NCI-H1092 treated with DMSO at 0.1 percent for 48 hours (cell line): ENCODE results near the gene MORC1.
"Not testable (repeated sequence)": the region's sequence is repeated elsewhere in the genome, so short reads cannot be mapped to it uniquely, and the experiment has no call there.

Source experiments
- DNase-seq: peaks from one replicate; lab custom pipeline; 2025; lab: John Stamatoyannopoulos, UW

MORC1 gene

DNA sequence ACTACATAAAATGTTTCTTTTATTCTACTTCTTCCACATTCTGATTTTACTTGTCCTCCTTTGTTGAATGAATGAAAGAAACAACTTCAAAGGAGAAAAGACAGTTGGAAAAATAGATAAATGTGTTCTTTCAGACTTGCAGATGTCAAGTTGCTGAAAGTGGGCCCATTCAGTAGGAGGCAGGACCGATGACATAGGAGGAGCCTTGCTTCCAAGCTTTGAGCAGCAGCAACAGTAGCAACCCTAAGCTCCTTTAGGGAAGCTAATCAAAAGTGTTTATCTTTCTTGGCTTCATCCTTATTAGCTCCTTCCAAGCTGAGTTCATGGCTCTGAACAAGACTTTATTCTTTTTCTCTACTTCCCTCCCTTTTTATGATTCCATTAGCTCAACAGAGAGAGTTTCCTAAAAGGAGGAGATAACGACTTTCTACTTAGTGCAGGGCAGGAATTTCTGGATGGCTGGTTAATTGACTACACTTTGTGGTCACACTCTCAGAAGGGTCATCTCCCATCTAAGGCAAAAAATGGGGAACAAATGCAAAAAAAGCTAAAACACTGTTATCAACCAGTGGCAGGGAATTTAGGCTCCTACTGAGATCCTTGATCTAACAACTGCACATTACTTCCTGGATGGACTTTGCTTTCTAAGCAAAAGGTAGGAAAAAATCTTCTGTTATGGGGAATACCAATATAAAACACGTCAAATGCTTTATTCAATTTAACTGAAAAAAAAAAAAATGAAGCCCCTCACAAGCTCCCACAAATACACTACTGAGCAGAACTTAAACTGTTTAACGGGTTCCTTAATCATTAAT lies 4.8 kb downstream of the MORC1 start:
- no peak for DNase-seq

DNA sequence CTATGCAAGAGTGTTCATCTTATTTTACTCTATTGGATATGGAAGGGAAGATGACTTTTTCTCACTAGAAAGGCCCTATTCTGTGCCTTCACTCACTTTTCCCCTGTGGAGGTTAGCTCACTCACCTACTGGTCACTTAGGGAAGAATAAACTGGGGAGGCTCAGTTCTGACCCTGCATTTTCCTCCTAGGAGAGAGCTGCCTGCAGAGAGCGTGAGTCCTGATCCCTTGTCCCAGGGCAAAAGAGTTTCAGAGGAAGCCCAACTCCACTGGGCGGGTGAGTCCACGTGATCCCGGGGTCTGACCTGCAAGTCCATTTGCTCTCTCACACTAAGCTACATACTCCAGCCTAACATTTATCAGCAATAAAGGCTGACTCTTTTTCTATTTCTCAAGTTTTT lies 8.4 kb downstream of the MORC1 start:
- no peak for DNase-seq

DNA sequence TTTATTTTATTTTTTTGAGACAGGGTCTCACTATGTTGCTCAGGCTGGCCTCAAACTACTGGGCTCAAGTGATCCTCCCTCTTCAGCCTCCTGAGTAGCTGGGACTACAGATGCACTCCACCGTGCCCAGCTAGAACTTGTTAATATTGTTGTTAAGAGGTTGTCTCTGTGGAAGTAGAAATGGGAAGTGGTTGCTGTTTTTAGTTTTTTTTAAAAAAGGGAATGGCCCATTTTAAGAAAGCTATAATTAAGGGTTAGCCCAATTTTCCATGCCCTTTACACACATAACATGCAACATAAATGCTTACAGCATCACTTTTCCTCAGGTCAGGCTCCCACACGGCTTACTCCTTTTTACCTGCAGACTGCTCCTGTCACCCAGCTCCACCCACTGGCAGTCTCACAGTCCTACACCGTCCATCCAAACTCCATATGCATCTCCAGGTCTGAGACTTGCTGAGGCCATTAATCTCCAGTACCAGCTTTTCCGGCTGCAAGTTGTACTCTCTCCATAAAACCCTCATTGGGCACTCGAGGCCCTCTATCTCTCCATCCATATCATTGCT lies 19.8 kb downstream of the MORC1 start:
- no peak for DNase-seq

- DNase-seq = no peak
These were observed 22.8 kb downstream of the MORC1 start for GRCh38 chr3:109095166-109095565.

DNA sequence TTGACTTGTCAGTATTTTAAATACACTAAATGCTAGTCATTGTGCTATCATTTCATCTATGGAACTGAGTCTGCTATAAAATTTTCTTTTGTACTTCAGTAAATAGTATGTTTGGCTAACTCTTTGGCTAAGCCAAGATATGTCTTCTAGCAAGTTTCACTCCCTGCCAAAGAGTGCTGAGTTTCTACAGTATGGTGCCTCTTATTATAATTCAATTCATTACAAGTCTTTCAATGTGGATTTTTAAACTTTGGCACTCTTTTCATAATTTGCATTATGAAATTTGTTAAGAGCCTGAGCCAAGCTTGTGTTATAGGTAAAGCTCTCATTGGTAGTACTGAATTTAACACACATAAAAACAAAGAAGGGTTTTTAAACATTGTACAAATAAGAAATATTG lies 24.4 kb downstream of the MORC1 start:
- no peak for DNase-seq

GRCh38 chr3:109091846-109092245 lies 26.1 kb downstream of the MORC1 start:
- DNase-seq = no peak

- no peak for DNase-seq
These were observed 28.7 kb downstream of the MORC1 start for GRCh38 chr3:109089265-109089664.

DNA sequence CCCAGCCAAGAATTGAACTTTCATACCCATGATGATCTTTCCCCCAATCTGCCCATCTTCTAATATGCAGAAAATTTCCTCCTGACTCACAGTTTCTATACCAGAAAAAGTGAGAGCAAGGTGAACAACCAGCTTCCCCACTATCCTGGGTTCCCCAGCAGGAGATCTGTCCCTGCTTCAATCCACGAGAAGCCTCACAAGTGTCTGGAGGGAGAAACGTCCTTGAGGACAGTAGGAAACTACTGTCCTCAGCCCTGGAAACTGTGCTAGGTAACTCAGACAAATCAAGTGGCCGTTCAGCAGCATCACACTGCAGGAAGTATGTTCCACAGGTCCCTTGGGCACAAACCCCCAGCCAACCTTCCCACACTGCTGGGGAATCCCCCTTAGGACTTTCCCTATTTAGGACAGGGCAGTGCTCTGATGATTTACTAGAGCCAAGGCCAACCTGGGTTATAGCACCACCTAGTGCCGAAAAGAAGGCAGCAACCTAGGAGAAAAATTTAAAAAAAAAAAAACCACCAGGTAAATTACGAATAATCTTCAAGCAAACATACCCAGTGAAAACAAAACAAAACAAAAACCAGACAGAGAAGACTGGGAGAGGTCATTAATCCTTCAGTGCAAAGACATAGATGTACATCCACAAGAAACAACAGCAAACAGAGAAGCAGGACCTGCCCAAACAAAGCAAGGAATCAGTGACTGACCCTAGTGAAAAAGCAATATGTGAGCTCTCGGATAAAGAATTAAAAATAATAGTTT lies 36.0 kb downstream of the MORC1 start:
- DNase-seq = peak; percentile 9

DNA sequence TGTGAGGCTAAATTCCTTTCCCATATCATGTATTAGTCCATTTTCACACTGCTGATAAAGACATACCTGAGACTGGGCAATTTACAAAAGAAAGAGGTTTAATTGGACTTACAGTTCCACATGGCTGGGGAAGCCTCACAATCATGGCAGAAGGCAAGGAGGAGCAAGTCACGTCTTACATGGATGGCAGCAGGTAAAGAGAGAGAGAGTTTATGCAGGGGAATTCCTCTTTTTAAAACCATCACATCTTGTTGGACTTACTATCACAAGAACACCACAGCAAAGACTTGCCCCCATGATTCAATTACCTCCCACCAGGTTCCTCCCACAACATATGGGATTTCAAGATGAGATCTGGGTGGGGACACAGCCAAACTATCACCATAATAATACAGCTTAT lies 37.8 kb downstream of the MORC1 start:
- not testable (repeated sequence) for DNase-seq

DNA sequence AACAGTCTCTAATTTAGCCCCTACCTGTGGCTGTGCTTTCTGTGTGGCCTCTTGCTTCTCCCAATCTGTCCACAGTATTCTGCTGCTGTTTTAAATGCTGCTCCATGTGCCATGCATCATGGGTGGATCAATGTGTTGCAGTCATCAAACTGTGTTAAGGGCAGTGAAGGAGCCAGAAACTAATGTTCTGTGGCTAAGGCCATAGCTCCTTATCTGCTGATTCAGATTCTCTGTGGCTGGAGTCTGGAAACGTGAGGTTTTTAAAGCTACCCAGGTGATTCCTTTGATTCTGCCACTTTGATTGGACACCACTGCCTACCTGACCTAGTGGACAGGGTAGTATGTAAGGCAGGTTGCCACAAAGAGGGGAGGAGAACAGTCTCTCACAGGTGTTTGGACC lies 44.8 kb downstream of the MORC1 start:
- DNase-seq = no peak

DNA sequence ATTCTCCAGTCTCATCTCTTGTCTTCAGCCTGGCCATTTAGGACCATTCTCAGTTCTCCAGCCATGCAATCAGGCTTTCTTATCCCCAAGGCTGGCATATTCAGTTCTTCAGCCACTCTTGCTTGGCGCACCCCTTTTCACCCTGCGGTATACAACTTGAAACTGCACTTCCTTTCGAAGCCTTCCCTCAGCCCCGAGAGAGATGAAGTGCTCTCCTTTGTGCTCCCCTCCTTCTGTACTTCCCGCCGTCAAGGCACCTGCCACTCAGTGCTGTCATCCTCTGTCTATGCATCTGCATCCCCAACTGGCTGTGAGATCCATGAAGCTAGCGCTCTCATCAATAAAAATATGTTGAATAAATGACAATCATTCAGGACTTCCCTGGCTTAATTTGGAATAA lies 45.7 kb downstream of the MORC1 start:
- no peak for DNase-seq

DNA sequence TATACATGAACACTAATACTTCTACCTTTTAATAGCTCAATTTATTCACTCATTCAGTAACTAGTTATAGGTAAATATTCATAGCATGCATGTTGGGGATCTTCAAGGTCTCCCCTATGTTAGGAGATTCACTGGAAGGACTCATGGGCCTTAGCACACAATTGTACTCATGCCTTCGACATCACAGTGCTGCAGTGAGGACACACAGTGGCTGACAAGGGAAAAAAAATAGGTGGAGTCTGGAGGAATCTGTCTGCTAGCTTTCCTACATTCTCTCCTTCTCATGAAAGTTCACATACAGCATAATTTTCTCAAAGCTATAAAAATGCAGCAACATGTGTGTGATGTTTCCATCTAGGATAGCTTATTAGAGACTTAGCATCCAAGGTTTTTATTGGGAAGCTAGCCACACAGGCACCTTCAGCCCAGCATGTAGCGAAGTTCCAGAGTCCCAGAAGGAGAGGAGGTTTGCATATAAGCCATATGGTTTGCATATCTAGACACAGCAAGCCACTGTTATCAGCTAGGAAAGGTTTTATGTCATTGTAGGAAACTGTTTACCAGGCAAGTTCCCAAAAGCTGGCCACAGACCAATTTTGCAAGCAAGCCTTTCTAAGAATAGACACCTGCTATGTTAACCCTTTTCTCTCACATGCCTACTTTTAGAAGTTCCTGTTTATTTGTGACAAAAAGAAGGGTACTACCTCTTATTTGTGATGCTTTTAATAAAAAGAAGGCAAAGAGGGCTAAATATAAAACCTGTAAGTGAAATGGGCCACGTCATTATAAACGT lies 46.4 kb downstream of the MORC1 start:
- DNase-seq = no peak

- DNase-seq = no peak
These were observed 47.7 kb downstream of the MORC1 start for GRCh38 chr3:109070211-109070610.

DNA sequence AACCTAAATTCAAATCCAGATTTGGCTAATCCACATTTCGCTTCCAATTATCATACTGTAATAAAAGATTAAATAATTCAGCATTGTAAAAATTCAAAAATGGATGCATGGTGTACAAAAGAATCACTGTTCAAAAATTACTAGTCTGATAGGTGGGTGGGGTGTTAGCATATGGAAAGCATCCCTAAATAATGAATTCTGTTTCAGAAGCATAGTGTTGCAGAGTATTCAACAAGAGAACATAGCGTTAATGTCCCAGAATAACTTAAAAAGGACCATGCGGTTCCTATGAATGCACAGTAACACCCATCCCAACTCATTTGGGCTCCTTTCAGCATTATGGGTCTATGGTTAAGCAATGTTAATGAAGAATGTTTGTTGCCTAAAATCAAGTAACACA lies 51.1 kb downstream of the MORC1 start:
- no peak for DNase-seq

DNA sequence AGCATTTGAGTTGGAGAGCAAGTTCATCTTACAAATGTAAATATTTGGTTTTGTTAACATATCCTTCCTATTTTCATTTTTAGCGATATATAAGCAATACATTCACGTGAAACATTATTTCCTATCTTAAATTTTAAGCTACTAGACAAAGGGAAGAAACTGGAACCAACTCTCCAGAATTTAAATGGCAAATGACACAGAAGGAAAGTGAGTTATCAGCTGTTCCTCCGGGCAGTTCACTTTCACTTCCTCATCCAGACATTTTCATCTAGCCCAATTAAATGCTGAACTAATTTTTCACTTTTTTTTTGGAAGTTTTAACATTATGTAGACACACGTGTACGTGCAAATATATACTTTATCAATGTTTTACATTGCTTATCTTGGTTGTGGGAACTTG lies 58.7 kb downstream of the MORC1 start:
- DNase-seq = no peak

GRCh38 chr3:109057616-109058015 lies 60.3 kb downstream of the MORC1 start:
- DNase-seq = no peak

- no peak for DNase-seq
These were observed 60.9 kb downstream of the MORC1 start for GRCh38 chr3:109057056-109057455.

- peak; percentile 8 for DNase-seq
These were observed 67.3 kb downstream of the MORC1 start for GRCh38 chr3:109050591-109051167.

DNA sequence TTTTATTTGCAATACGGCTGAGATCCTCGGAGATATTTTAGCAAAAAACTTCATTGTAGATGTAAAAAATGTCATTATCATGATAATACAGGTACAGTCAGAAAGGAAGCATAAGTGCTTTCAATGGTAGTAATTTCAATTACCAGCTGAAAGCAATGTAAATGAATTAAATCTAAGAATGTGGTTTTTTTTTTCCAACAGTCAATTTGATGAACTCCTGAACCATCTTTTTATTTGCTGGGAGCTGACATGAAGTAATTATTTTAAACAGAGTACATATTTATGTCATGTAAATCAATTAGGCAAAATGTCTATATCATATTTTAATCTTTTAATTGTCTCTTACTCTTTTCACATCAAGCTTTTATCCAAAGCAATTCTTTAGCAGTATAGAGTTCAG lies 70.6 kb downstream of the MORC1 start:
- DNase-seq = no peak

DNA sequence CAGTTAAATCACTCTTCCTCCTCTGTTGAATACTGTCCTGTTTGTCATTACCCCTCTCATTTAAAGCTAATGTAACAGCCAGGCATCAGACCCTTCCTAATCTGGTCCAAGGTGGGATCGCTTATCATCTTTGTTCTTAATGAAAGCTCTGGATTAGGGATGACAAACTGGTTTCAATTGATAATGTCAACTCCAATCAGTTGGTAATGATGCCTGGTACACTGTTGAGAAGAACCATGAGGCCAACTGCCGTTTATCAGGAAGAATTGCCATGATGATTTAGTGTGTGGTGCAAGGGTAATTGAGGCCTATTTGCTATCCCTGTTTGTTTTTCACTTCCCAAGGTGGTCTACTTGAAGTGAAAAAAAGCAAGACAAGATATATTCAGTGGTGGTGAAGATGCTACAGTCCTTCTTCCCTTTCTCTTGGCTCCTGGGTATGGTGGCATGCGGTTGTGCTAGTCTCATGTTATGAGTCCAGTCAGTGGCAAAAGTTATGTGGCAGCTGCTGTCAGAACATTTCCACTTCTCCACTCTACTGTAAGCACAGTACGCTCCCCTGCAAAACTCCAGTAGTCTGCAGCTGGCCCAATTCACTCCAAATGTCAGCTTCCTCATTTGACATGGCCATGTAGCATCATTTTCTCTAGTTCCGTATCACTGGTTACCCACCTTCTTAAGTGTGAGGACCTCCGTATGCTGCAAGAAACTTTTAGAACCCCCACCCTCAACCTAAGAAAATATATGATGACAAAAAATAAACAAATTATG lies 72.5 kb downstream of the MORC1 start:
- no peak for DNase-seq

DNA sequence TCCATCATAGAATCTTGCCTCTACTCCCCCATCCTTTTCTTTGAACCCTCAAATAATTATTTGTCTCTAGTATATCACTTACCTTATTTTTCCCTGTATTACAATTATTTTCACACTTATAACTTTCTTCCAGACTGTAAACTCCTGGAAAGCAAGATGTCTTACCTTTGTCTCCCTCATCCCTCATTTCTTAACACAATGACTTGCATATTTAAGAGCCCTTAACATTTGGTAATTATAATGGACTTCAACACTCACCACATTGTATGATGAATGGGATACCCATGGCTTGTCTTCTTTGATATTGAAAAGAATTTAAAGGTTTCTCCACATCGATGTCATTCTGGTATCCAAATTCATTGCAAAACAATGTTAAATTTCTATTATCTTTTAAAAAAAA lies 82.9 kb downstream of the MORC1 start:
- no peak for DNase-seq
